HG03457 (cell line): ENCODE data around the gene ANAPC7.
A peak's percentile ranks its signal among the peaks of the same experiment; 100 is the strongest.
"Not testable (repeated sequence)": the region's sequence is repeated elsewhere in the genome, so short reads cannot be mapped to it uniquely, and the experiment has no call there.

Experiments
- ATAC-seq: cut with Tn5 transposase; IDR thresholded peaks from one replicate; pipeline ENCODE4 v1.9.1; 2021; ENCODE audit warnings: moderate number of reproducible peaks; ENCODE audit not compliant: unreplicated experiment

Gene ANAPC7, protein sequence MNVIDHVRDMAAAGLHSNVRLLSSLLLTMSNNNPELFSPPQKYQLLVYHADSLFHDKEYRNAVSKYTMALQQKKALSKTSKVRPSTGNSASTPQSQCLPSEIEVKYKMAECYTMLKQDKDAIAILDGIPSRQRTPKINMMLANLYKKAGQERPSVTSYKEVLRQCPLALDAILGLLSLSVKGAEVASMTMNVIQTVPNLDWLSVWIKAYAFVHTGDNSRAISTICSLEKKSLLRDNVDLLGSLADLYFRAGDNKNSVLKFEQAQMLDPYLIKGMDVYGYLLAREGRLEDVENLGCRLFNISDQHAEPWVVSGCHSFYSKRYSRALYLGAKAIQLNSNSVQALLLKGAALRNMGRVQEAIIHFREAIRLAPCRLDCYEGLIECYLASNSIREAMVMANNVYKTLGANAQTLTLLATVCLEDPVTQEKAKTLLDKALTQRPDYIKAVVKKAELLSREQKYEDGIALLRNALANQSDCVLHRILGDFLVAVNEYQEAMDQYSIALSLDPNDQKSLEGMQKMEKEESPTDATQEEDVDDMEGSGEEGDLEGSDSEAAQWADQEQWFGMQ

DNA sequence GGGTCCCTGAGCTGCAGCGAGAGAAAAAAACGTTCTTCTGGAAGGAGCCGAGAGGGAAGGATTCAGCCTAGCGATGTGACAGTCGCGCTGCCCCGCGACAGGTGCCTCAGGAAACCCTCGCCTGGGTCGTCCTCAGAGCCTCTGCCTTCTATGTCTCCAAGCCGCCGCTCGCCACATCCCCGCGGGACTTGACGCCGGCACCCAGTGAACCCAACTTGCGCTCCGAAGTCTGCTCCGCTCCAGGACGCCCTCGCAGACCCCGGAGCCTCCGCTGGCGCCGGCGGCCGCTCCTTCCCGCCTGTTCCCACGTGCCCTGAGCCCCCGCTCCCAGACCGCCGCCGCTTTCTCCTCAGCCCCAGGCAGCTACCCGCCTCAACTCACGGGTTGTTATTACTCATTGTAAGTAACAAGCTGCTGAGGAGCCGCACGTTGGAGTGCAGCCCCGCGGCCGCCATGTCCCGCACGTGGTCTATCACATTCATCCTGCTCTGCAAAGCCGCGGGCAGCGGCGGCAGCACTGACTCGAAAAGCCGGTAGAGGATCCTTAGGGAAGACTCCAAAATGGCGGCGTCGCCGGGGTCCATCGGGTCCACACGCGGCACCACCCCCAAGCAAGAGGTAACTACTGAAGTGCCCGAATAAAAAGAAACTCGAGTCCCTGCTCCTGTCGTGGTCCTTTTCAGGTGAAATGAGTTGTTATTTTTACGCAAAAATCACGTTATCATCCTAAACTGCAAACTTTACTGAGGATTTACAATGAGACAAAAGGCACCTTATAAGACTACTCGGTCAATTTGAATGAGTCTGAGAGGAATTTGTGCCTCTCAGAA lies at the start of gene ANAPC7:
TSS of gene ANAPC7 (minus strand) at position 563 of the 830 bp plus-strand sequence. CDS start at position 482, 81 bp downstream.
- ATAC-seq = peak; percentile 54

GRCh38 chr12:110451263-110451662 lies 47.8 kb upstream of the ANAPC7 start:
- ATAC-seq = no peak

- ATAC-seq = peak; percentile 87
Measured at GRCh38 chr12:110449799-110450497, 46.4 kb upstream of the ANAPC7 start, which contains the start of gene ARPC3. TSS of gene ARPC3 (minus strand) at chr12:110450337. CDS start at chr12:110450260, 77 bp downstream.

- ATAC-seq = no peak
Measured at GRCh38 chr12:110444455-110444854, 40.9 kb upstream of the ANAPC7 start.

- ATAC-seq = no peak
Measured at GRCh38 chr12:110436231-110436630, 32.7 kb upstream of the ANAPC7 start.

DNA sequence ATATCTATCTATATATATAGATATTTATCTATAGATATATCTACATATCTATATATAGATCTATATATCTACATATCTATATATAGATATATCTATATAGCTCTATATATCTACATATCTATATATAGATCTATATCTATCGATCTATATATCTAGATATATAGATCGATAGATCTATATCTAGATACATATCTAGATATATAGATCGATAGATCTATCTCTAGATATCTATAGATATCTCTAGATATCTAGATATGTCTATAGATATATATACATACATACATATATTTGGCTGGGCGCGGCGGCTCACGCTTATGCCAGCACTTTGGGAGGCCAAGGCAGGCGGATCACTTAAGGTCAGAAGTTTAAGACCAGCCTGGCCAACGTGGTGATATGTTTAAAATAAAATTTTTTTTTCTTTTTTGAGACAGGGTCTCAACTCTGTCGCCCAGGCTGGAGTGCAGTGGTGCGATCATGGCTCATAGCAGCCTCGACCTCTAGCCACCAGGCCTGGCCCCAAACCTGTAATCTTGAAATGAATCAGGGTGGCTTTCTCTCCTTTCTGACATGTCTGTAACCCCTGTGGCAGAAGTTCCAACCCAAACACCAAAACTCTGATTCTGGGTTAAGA lies 28.6 kb upstream of the ANAPC7 start:
- ATAC-seq = no peak

GRCh38 chr12:110429676-110430075 lies 26.2 kb upstream of the ANAPC7 start:
- not testable (repeated sequence) for ATAC-seq

DNA sequence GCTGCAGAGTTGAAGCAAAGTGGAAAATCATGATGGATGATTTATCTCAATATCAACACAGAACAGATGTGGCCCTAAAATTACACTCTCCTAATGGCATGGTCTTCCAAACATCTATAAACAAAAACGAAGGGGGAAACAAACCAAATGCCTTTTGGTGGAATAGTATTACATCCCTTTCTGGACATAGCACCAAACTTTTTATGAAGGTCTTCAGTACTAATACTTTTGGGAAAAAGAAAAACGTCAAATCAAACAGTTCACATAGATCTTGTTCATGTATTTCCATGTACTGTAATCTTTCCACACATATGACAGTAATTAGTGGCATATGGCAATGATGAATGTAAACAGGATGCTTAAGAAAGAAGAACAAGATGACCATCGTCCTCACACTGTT lies 22.9 kb upstream of the ANAPC7 start:
- ATAC-seq = no peak

DNA sequence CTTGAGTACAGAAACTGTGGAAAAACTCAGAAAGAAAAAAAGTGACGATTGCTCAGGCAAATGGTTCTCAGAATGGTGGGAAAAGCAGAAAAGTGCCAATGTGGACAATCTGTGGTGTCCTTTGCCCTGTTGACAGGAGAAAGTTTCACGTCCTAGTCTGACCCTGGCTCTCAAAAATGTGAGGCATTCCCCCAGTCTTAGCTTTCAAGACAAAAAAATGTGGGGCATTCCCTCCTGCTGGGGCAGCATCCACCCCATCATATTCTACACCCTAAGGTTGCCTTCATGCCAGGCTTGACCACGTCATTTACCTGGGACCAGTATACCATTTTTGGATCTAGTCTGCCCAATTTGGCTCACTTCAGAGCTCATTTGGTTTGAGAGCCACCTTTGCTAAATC lies 20.7 kb upstream of the ANAPC7 start:
- no peak for ATAC-seq

GRCh38 chr12:110421701-110422100 lies 18.2 kb upstream of the ANAPC7 start:
- no peak for ATAC-seq

DNA sequence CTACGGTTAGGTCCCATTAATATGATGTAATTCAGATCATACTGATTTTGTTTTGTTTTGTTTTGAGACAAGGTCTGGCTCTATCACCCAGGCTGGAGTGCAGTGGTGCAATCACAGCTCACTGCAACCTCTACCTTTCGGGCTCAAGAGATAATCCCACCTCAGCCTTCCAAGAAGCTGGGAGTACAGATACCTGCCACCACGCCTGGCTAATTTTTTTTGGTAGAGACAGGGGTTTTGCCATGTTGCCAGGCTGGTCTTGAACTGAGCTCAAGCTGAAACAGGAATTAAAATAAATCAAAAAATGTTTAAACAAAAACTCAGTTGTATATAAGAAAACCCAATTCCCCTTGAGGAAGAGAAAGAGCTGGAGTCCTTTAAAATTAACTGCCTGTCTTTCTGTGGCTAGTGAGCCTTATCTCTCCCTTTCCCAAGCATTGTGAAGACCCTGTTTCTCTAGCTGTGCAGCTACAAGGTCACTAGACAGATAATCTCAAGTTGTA lies 17.7 kb upstream of the ANAPC7 start:
- no peak for ATAC-seq

- not testable (repeated sequence) for ATAC-seq
Measured at GRCh38 chr12:110420644-110421043, 17.1 kb upstream of the ANAPC7 start.

DNA sequence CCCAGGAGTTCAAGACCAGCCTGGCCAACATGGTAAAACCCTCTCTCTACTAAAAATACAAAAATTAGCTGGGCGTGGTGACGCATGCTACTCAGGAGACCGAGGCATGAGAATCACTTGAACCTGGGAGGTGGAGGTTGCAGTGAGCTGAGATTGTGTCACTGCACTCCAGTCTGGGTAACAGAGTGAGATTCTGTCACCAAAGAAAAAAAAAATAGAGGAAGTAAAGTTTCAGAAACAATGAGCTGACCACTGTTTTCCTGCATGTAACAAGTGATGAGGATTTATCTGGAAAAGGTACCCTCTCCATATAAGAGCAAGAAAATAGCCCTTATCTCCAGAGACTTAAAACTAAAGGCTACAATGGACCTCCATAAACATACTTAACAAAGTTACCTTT lies 13.6 kb upstream of the ANAPC7 start:
- ATAC-seq = not testable (repeated sequence)

DNA sequence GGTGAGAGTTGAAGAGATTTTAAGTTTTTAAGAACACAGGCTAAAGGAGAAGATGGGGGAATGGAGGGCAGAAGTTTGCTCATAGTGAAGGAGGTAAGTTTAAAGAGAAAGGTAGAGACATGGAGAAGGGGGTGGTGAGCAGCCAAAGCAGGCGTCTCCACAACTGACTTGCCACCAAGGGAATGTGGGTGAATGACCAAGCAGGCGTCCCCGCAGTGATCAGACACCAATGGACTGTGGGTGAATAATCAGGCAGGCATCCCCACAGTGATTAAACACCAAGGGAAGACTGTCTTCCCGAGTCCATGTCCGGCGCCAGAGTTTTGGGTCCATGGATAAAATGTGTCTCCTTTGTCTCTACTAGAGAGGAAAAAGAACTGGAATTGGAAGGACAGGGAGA lies 6.6 kb upstream of the ANAPC7 start:
- ATAC-seq = not testable (repeated sequence)

GRCh38 chr12:110405126-110405662 lies 1.7 kb upstream of the ANAPC7 start:
- not testable (repeated sequence) for ATAC-seq

DNA sequence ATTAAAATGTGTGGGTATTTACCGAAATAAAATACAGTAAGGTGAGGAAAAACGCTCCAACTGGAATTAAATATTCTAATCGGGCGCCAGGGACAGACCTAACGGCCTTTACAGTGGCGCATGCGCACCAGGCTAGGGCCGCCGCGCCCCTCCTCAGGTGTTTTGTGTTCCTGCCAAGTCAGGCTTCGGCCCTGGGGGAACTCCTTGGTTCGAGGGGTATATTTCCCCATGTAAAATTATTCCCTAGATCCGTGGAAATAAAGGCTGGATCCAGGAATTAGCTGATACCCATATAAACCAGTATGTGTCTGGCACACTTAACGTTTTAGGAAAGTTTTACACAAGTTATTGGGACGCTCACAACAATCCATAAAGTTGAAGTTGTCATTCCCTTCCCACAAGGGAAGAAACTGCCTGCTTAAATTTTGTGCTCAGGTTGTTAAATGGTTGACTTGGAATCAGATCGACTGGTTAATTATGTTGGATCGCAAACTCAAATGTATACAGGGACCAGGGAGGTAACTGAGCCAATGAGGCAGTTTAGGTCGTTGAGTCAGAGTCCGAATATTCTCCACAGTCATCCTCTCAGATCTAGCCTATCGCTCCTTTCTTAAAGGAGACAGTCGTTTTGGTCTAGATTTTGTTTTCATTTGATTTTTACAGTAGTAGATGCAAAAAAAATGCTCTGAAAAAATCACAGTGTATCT lies 621 bp upstream of the ANAPC7 start:
- no peak for ATAC-seq

GRCh38 chr12:110382683-110383082 lies 20.8 kb downstream of the ANAPC7 start:
- ATAC-seq = no peak

- no peak for ATAC-seq
Measured at GRCh38 chr12:110379631-110380030, 23.9 kb downstream of the ANAPC7 start.

DNA sequence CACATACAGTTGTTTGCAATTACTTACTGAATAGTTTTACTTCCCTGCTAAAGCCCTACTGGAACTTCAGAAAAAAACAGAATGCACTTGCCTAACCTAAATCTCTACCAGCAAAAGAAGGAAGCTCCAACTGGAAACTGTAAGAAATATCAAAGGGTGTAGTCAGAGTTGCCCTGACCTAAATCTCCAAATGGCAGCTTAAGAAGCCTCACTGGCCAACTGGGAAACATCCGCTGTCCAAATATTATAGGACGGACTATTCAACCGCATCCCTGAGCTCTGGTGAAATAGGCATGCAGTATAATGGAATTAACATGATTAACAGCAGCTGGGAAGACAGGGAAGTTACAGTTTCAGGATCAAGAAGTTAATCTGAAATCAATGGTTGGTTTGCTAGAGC lies 24.3 kb downstream of the ANAPC7 start:
- no peak for ATAC-seq
